Hepatocyte (in vitro differentiated cells): ENCODE results near the gene NBAS.

Experiments
- EZH2 ChIP-seq: fragments of 200-600 bp; sonication (generic); IDR thresholded peaks from 2 replicates; pipeline ENCODE4 v1.6.1; 2016; ENCODE audit warnings: antibody characterized with exemption, mild to moderate bottlenecking, borderline replicate concordance
- TF ChIP-seq, protein P1 (sequence below): fragments of 200-600 bp; sonication (generic); IDR thresholded peaks from 2 replicates; pipeline ENCODE4 v1.5.1; 2016; ENCODE audit warnings: antibody characterized with exemption, mild to moderate bottlenecking; ENCODE audit not compliant: poor library complexity

DNA sequence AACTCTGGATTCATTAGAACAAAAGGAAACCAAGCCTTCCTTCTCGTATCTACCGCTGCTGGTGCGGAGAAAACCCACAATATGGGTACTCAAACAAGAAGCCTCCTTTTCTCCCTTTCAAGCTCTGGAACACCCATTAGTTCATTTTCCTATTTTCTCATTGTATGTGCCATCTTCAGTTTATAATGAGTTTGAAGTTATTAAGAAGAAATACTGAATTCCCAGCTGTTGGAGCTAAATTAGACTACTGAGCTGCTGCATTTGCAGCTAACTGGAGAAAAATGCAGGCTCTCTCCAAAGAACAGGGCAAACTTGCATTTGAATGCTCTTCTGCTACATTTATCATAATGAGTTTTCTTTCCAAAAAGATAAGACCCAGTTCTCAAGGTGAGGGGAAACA lies 398.5 kb downstream of the NBAS start:
- no peak for TF ChIP-seq EZH2
- TF ChIP-seq, protein P1, sequence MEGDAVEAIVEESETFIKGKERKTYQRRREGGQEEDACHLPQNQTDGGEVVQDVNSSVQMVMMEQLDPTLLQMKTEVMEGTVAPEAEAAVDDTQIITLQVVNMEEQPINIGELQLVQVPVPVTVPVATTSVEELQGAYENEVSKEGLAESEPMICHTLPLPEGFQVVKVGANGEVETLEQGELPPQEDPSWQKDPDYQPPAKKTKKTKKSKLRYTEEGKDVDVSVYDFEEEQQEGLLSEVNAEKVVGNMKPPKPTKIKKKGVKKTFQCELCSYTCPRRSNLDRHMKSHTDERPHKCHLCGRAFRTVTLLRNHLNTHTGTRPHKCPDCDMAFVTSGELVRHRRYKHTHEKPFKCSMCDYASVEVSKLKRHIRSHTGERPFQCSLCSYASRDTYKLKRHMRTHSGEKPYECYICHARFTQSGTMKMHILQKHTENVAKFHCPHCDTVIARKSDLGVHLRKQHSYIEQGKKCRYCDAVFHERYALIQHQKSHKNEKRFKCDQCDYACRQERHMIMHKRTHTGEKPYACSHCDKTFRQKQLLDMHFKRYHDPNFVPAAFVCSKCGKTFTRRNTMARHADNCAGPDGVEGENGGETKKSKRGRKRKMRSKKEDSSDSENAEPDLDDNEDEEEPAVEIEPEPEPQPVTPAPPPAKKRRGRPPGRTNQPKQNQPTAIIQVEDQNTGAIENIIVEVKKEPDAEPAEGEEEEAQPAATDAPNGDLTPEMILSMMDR, result no peak
